WI38 (cell line): ENCODE results near the gene FNIP1.
"Not testable (repeated sequence)": the region's sequence is repeated elsewhere in the genome, so short reads cannot be mapped to it uniquely, and the experiment has no call there.

Experiments used
- H3K4me3 ChIP-seq: 2 replicates; pipeline ENCODE4 v1.5.1; 2011; ENCODE audit warnings: low read depth, mild to moderate bottlenecking, control low read depth, low read length
- CTCF ChIP-seq: IDR thresholded peaks from 2 replicates; pipeline ENCODE4 v1.5.1; 2012; ENCODE audit warnings: low read depth, mild to moderate bottlenecking, control low read depth, low read length

FNIP1 gene

DNA sequence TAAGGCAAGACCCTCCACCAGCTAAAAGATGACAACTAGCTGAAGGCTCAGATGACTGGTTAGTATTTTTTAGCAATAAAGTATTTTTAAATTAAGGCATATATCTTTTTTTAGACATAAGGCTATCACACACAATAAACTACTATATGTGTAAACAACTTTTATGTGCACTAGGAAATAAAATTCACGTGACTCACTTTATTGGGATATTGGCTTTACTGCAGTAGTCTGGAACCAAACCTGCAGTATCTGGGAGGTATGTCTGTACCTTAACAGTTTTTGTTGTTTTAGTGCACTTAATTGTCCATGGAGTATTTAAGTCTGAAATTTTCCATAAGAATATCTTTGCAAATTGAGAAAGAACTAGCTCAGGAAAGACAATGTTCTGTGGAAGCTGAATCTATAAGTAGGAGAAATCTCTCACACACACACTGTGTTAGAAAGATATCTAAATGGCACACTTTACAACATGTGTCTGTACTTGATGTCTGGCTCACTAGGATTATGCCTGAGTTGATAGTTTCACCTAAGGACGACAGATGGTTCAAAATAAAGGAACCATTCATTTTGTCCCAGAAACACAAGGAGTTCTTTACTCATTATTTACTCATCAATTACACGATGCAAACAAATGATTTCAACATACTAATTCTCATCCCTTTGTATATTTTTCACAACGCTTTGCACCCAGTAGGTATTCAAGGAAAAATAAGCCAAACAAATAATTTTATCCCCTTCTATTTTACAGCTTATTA lies 166.4 kb downstream of the FNIP1 start:
- TF ChIP-seq CTCF = no peak

DNA sequence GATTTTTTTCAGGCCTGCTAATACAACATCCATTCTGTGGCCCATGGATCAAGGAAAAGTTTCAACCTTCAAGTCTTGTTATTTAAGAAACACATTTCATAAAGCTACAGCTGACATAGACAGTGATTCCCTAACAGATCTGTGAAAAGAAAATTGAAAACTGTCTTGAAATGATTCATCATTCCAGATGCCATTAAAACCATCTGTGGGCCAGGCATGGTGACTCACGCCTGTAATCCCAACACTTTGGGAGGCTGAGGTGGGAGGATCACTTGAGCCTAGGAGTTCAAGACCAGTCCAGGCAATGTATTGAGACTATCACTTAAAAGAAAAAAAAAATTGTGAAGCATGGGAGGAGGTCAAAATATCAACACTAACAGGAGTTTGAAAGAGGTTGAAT lies 167.8 kb downstream of the FNIP1 start:
- no peak for TF ChIP-seq CTCF
- no peak overlapping the region for H3K4me3 ChIP-seq

More for the DNA sequence above, 166.4 kb downstream of the FNIP1 start:
- H3K4me3 ChIP-seq = no peak overlapping the region

DNA sequence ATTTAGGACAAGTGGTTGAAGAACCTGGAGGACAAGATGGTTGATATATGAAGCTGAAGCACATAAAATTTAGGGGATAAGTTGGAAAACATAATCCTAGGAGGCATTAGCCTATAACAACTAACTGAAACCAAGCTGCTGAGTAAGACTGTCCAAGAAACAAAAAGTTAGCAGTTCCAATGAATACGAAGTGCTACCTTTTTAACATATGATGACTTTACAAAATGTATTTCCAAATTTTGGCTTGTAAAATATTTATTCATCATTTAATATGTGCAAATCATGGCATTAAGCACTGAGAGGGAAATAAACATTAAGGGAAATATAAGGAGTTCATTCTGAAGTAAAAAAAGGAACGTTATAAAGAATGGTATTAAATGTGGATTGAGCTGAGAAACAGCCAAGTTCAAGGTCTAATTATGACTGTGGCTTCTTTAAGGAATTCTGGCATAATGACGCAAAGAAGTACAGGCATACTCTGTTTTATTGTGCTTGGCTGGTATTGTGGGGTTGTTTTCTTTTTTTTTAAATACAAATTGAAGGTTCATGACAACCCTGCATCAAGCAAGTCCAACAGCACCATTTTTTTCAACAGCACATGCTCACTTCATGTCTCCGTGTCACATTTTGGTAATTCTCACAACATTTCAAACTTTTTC lies 169.5 kb downstream of the FNIP1 start:
- TF ChIP-seq CTCF = no peak
- H3K4me3 ChIP-seq = no peak overlapping the region

GRCh38 chr5:131622633-131623032 lies 174.2 kb downstream of the FNIP1 start:
- no peak for TF ChIP-seq CTCF
- H3K4me3 ChIP-seq = no peak overlapping the region

- H3K4me3 ChIP-seq = not testable (repeated sequence)
Measured at GRCh38 chr5:131621164-131621563, 175.7 kb downstream of the FNIP1 start.

GRCh38 chr5:131619102-131619501 lies 177.7 kb downstream of the FNIP1 start:
- no peak for TF ChIP-seq CTCF
- H3K4me3 ChIP-seq = no peak overlapping the region

- no peak for TF ChIP-seq CTCF
- H3K4me3 ChIP-seq = no peak overlapping the region
Measured at GRCh38 chr5:131617140-131617822, 179.5 kb downstream of the FNIP1 start.
